ENCODE measurements around the gene STK11IP. TPM values are rescaled to one million over a fixed set of nuclear protein-coding genes. Genes with fewer than 3 reads are reported as not detected.

STK11IP gene
- total and polyA plus RNA-seq, 2 of the 13 experiments (the other 11 are each of a cell fraction or from before 2014, with no cell fraction given) = 12.8 to 24.0 TPM

GRCh38 chr2:219552382-219553167 is 45.1 kb upstream of the STK11IP start (continued):
- TF ChIP-seq CHCHD3 (CRISPR knock-in tag; IDR thresholded peaks at IDR 0.05) = peak; percentile 93; the same call in 1 of the 2 replicates
- TF ChIP-seq ARNTL (CRISPR knock-in tag; IDR thresholded peaks at IDR 0.05) = peak; percentile 80
- TF ChIP-seq FOXA3 (CRISPR knock-in tag; IDR thresholded peaks at IDR 0.05) = peak; percentile 30; the same call in 1 of the 2 replicates
- peak; percentile 50; the same call in 1 of the 2 replicates for TF ChIP-seq GMEB1 (CRISPR knock-in tag; IDR thresholded peaks at IDR 0.05; ENCODE audit: borderline replicate concordance)
- TF ChIP-seq ZSCAN9 (CRISPR knock-in tag; IDR thresholded peaks at IDR 0.05; ENCODE audit: borderline replicate concordance) = no peak; the same call in 1 of the 2 replicates
- no peak for TF ChIP-seq NFIC (IDR thresholded peaks at IDR 0.05; ENCODE audit: low read length)
- TF ChIP-seq FOXP1 (IDR thresholded peaks at IDR 0.05) = no peak
- no peak for TF ChIP-seq FOXP1 (CRISPR knock-in tag; IDR thresholded peaks at IDR 0.05)

GRCh38 chr2:219553168-219553417 is 44.6 kb upstream of the STK11IP start:
- BruUV-seq (replicated peaks) = no TSS peak
- H3K79me2 ChIP-seq (ENCODE audit: insufficient read depth, low read length) = no peaks in the 10 kb centered on the region
- DNase-seq (ENCODE audit: low spot score) (no peak), FAIRE-seq (no peak), ATAC-seq (no peak)
- in situ Hi-C loops (cut with HindIII; ENCODE audit: extremely low pct_ligation_motif_present, low pct_unique_long_range_greater_than_20kb) (no loop called here), intact Hi-C loops (cut with micrococcal nuclease; ENCODE audit: unreplicated experiment) (no loop called here)
- no peaks in the 10 kb centered on the region for H3K9me3 ChIP-seq (ENCODE audit: low read length)
- H2AFZ ChIP-seq (ENCODE audit: low read length) = no peak overlapping the region
- H3K36me3 ChIP-seq (replicated peaks in 1 of 2; ENCODE audit: control insufficient read depth in 1 of 2, insufficient read depth in 2 of 2, low read length in 2 of 2) = peaks cover 6 to 18% of the 10 kb centered on the region in 2 experiments; a peak in 3 of 5 replicates
- H3K27ac ChIP-seq (ENCODE audit: extremely low read length, insufficient read depth, low read length) = no peak overlapping the region
- peak overlapping the region; percentile 90 for H3K4me2 ChIP-seq (ENCODE audit: low read depth, low read length)
- H3K9ac ChIP-seq (ENCODE audit: insufficient read depth, low read depth, low read length) = peak overlapping the region; percentile 60
- POLR2A ChIA-PET = interaction anchor here (0.9 to 3.3 kb wide), 10 partner anchors 8 to 165 kb away, joined by 3 to 28 read pairs (median 10); partner anchors contain the start of genes CHPF, DNPEP, GMPPA and INHA
- CTCF ChIA-PET (ENCODE audit: low intra/inter-chr PET ratio, low total read pairs) = interaction anchor here (2.4 kb wide), 1 partner anchor 12 kb away, joined by 9 read pairs; no protein-coding TSS in a partner anchor
- H3K4me1 ChIP-seq (ENCODE audit: insufficient read depth, low read length) = peaks cover 22% of the 10 kb centered on the region
- WGBS (ENCODE audit: low lambda C conversion rate) = 19% methylated on average over 7 of the region's 7 CpGs
- peak overlapping the region; percentile 71 to 79 (median 73); a peak in 5 of 6 replicates for H3K4me3 ChIP-seq (replicated peaks in 1 of 3; ENCODE audit: insufficient read depth in 1 of 3, low read depth in 2 of 3, low read length in 3 of 3)
- H3K27me3 ChIP-seq (ENCODE audit: control insufficient read depth in 1 of 2, insufficient read depth in 2 of 2, low read length in 2 of 2) = no peaks in the 10 kb centered on the region
- H4K20me1 ChIP-seq (ENCODE audit: insufficient read depth, low read length) = no peaks in the 10 kb centered on the region
- TF ChIP-seq ZMYM2 (CRISPR knock-in tag; IDR thresholded peaks at IDR 0.05) (0 out of 2 replicates have a peak, but pooled peaks have one; percentile 21), ZNF468 (CRISPR knock-in tag; IDR thresholded peaks at IDR 0.05) (0 out of 2 replicates have a peak, but pooled peaks have one; percentile 16), ZNF703 (CRISPR knock-in tag; IDR thresholded peaks at IDR 0.05; ENCODE audit: borderline replicate concordance) (0 out of 2 replicates have a peak, but pooled peaks have one; percentile 56), MAF1 (CRISPR knock-in tag; IDR thresholded peaks at IDR 0.05; ENCODE audit: borderline replicate concordance) (0 out of 2 replicates have a peak, but pooled peaks have one; percentile 14), ZNF343 (CRISPR knock-in tag; IDR thresholded peaks at IDR 0.05) (0 out of 2 replicates have a peak, but pooled peaks have one; percentile 16), HDAC1 (CRISPR knock-in tag; IDR thresholded peaks at IDR 0.05) (no peak), MIER3 (CRISPR knock-in tag; IDR thresholded peaks at IDR 0.05; ENCODE audit: borderline replicate concordance) (no peak), NFIB (CRISPR knock-in tag; IDR thresholded peaks at IDR 0.05; ENCODE audit: borderline replicate concordance) (0 out of 2 replicates have a peak, but pooled peaks have one; percentile 37), FOXC1 (CRISPR knock-in tag; IDR thresholded peaks at IDR 0.05; ENCODE audit: borderline replicate concordance) (peak; percentile 7; the same call in 1 of the 2 replicates), ZNF891 (CRISPR knock-in tag; IDR thresholded peaks at IDR 0.05) (peak; percentile 8; the same call in 1 of the 2 replicates), HBP1 (CRISPR knock-in tag; IDR thresholded peaks at IDR 0.05; ENCODE audit: low read depth) (0 out of 2 replicates have a peak, but pooled peaks have one; percentile 15), ZNF432 (CRISPR knock-in tag; IDR thresholded peaks at IDR 0.05; ENCODE audit: borderline replicate concordance) (0 out of 2 replicates have a peak, but pooled peaks have one; percentile 25)

Measured in HepG2 (cell line).